Measurements from ENCODE around the gene FBXL20. TPM values are rescaled to one million over a fixed set of nuclear protein-coding genes. Genes with fewer than 3 reads are reported as not detected.

FBXL20 gene
- total and polyA plus RNA-seq, 9 of the 15 experiments (the other 6 are each of a cell fraction or from before 2014, with no cell fraction given): 1.8 to 15.1 (median 5.6) TPM

GRCh38 chr17:39416141-39416540 lies 14.7 kb upstream of the FBXL20 start:
- H3K4me3 ChIP-seq: no peak overlapping the region
- CTCF ChIA-PET (ENCODE audit: low intra/inter-chr PET ratio): no interaction called here
- BruUV-seq (replicated peaks): no TSS peak
- H3K9me1 ChIP-seq (ENCODE audit: control insufficient read depth, insufficient read depth, low read length): no peaks in the 10 kb centered on the region
- H3K27me3 ChIP-seq (ENCODE audit: control insufficient read depth in 2 of 2, insufficient read depth in 2 of 2, low read length in 2 of 2): no peaks in the 10 kb centered on the region
- TF ChIP-seq ZNF224 (CRISPR knock-in tag; IDR thresholded peaks at IDR 0.05): no peak
- TF ChIP-seq ZNF398 (CRISPR knock-in tag; IDR thresholded peaks at IDR 0.05): no peak
- TF ChIP-seq CEBPG (CRISPR knock-in tag; IDR thresholded peaks at IDR 0.05): no peak
- no peak for TF ChIP-seq CEBPG (tag; conservative IDR thresholded peaks at IDR 0.05 in 1 of 2, IDR thresholded peaks at IDR 0.05 in 1 of 2)
- no peak for TF ChIP-seq HDAC2 (IDR thresholded peaks at IDR 0.05)
- TF ChIP-seq SFPQ (IDR thresholded peaks at IDR 0.05; ENCODE audit: low read depth, low read length): no peak
- TF ChIP-seq SMARCE1 (IDR thresholded peaks at IDR 0.05): no peak
- no peak for TF ChIP-seq EGR1 (conservative IDR thresholded peaks at IDR 0.05)
- POLR2A ChIA-PET: interaction anchor here (1.1 to 1.5 kb wide), 3 partner anchors 12 to 55 kb away, joined by 3 to 4 read pairs (median 3); partner anchors contain the start of gene MED1
- peaks cover 72% of the 10 kb centered on the region; the same call in 2 of the 3 replicates for H3K36me3 ChIP-seq (ENCODE audit: control insufficient read depth, insufficient read depth, low read length)
- intact Hi-C loops (cut with micrococcal nuclease): no loop called here
- FAIRE-seq (no peak), DNase-seq (ENCODE audit: extremely low read depth in 1 of 4, low spot score in 3 of 4) (no peak), ATAC-seq (no peak)
- no peaks in the 10 kb centered on the region for H3K9me3 ChIP-seq (replicated peaks; ENCODE audit: control insufficient read depth, insufficient read depth, low read depth, low read length)
- H2AFZ ChIP-seq (ENCODE audit: low read depth, low read length): no peak overlapping the region
- no peaks in the 10 kb centered on the region for H3K4me1 ChIP-seq (replicated peaks in 1 of 2; ENCODE audit: control insufficient read depth in 2 of 2, insufficient read depth in 2 of 2, low read length in 2 of 2)
- no peak overlapping the region for H3K4me2 ChIP-seq (ENCODE audit: insufficient read depth, low read length)
- no peaks in the 10 kb centered on the region for H4K20me1 ChIP-seq (replicated peaks; ENCODE audit: control insufficient read depth, insufficient read depth, low read length)
- no peaks in the 10 kb centered on the region for H3K79me2 ChIP-seq (ENCODE audit: control insufficient read depth, insufficient read depth, low read length)
- in situ Hi-C loops (cut with MboI): no loop called here
- H3K27ac ChIP-seq (ENCODE audit: extremely low read depth, low read depth, low read length): no peak overlapping the region
- H3K9ac ChIP-seq (ENCODE audit: insufficient read depth in 1 of 2, low read depth in 2 of 2, low read length in 2 of 2): no peak overlapping the region
- 55% methylated on average over 1 of the region's 1 CpG for WGBS (ENCODE audit: insufficient coverage, low coverage, missing lambda C conversion rate)
